GM21825 (cell line): ENCODE measurements around the gene IL24.

Experiments used
- ATAC-seq: cut with Tn5 transposase; IDR thresholded peaks from one replicate; pipeline ENCODE4 v1.9.1; 2021; ENCODE audit warnings: mild to moderate bottlenecking, moderate library complexity; ENCODE audit not compliant: unreplicated experiment

IL24 gene

DNA sequence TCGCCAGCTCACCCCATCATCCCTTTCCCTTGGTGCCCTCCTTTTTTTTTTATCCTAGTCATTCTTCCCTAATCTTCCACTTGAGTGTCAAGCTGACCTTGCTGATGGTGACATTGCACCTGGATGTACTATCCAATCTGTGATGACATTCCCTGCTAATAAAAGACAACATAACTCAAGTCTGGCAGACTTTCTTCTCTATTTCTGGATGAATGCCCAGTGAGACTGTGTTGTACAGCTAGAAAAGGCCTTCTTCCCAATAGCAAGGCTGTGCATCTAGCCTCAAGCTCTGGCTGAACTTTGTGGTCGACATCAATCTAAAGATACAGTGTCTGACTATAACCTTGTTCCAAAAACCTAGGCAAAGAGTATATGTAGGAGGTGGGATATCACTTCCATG, 6.4 kb downstream of the IL24 start:
- ATAC-seq = no peak

DNA sequence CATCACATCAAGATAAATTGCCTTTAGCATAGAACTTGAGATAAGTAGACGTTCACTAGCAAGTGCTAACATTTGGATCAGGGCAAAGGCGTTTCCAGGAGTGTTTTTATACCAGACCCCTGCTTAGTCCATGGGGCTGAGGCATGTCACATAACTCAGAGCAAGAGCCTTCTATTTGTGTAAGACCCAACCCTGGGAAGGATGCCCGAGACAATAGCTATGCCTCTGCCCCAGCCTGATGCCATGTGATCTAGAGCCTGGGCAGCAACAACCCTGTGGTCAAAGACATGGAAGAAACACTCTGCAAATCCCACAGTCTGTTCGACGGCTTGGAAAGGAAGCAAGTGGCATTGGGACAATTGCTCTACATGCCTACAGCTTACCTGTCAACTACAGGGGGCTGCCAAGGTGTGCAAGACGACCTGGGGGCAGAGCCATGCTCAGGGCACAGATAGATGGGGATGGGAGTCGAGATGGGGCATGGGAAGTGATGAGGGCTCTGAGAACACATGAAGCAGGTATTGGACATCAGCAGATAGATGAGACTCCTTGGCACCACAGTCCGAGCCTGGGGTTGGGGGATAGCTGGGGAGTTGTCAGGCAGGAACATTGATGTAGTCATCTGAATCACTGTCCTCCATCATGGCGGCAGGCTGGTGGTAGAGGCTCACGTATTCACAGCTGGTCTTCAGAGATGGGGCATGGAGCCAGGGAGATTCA, 7.3 kb downstream of the IL24 start:
- ATAC-seq = no peak

DNA sequence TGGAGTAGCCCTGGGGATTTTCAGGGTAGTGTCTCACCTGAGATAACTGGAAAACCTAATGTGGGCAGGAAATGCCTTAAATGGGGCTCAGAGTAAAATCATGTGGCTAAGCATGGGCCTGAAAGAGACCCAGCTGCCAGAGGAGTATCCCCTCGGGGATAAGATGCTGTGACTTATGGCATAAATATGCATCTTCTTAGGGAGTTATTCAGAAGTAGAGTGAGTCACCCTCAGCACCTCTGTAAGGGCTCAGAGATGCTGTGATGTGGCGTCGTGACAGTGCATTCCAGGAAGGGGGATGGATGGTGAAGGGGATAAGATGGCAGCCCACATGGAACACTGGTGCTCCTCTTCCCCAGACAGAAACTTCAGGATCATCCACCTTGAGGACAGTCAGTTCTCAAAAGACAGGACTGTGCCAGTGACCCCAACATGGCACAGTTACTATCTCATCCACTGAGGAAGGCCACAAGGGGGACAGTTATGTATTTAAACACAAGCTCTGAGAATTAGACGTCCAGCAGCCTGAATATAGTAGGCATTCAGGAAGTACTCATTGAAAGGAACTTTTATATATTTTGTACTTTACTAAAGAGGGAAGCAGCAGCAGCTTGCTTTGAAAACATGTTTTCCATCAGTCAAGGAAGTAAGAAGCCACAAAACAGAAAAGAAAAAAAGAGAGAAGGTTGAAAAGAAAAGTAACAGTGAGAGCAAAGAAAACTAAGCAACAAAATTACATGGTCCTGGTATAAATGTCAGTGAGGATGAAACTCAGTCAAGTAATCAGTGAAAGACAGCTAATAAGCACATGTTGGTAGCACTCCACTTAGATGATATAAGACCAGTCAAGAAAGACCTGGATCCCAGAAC, 8.3 kb downstream of the IL24 start:
- ATAC-seq = peak; percentile 67

DNA sequence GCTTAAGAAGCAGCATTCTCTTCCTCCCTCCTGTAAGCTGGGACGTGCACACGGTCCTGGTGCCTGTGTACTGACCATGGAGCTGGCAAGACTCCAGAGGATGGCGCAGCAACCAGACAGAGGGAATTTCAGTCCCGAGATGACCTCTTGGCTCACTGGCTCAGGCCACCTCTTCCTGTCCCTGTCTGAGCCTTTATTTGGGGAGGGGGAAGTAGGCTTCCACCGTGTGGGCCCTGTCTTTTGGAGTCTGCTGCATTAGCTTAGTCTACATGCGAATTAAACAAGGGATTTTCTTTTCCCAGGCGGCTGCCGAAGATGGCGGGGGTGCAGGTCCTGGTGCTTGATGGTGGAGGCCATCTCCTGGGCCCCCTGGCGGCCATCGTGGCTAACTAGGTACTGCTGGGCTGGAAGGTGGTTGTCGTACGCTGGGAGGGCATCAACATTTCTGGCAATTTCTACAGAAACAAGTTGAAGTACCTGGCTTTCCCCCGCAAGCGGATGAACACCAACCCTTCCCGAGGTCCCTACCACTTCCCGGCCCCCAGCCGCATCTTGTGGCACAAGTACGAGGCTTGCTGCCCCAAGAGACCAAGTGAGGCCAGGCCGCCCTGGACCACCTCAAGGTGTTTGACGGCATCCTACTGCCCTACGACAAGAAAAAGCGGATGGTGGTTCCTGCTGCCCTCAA, 10.2 kb downstream of the IL24 start:
- ATAC-seq = no peak

DNA sequence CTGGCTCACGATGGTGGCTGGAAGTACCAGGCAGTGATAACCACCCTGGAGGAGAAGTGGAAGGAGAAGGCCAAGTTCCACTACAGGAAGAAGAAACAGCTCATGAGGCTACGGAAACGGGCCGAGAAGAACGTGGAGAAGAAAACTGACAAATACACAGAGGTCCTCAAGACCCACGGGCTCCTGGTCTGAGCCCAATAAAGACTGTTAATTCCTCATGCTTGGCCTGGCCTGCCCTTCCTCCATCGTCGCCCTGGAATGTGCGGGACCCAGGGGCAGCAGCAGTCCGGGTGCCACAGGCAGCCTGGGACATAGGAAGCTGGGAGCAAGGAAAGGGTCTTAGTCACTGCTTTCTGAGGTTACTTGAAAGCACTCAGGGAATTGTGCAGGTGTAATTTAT, 10.8 kb downstream of the IL24 start:
- ATAC-seq = no peak

DNA sequence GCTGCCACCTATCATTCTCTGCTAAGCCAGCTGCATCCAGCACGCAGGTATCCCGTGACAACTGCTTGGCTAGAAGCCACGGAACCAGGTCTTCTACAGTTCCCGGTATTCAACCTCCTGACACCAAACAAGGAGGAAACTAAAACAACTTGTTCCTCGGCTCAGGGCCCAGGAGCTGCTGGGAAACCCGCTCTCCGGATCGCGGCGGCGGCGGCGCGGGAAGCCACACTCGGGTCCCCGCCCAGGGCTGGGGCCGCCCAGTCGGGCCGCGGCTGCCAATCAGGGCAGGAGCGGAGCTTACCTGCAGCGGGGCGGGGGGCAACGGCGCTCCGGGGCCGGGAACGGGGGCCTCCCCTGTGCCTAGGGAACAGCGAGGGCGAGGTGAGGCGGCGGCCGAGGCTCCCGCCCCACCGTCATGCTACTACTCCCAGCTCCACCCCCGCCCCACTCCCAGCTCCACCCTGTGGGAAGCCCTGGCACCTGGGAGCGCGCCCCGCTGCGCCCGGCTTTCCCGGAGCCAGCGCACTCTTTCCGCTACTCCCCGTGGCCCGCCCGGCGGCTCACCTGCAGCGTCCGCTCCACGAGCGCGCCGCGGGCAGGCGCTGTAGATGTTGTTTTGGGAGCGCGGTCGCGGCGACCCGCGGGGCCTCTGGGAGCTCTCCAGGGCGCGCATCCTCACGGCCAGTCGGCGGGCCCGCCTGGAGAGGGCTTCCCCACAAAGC, 12.1 kb downstream of the IL24 start:
- no peak for ATAC-seq

DNA sequence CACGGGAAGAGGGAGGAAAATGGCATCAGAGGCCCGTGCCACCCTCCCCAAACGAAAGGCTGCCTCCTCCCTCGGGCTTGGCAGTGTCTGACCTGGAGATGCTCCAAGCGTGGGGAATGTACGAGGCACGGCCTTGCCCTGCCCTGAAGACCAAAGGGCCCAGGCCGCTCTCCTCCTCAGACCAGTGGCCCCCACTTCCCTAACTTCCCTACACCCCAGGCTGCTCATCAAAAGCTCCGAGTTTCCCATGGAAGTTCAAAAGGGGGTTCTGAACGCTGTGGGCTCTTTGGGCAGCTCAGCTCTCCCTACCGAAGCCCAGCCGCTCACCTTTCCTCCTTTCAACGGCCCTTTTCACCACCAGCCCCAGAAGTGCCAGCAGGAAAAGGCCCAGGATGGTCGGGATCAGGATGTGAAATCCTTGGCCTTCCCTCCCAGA, 12.7 kb downstream of the IL24 start:
- no peak for ATAC-seq

DNA sequence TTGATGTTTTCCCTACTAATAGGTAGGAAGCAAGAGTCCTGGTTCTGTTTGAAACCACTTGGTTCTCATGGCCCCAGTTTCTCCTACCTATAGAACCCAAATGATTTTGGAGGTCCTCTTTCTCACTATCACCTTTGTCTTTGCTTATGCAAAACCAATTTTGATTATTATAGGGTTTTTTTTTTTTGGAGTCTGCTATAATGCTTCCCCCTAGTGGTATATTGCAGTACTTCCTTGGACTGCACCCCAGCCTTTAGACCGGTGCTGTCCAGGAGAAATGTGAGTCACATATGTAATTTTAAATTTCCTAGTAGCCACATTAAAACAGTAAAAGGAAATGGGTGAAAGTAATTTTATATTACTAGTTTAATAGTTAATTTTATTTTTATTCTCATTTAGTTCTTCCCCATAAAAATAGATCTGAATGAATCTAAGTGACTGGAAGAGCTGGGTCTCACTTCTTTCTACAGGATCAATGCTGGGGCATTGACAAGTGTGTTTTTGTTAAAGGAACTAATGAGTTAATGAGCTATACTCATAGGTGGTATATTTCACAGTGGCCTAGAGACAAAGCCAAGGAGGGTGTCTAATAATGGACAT, 13.9 kb downstream of the IL24 start:
- ATAC-seq = no peak

DNA sequence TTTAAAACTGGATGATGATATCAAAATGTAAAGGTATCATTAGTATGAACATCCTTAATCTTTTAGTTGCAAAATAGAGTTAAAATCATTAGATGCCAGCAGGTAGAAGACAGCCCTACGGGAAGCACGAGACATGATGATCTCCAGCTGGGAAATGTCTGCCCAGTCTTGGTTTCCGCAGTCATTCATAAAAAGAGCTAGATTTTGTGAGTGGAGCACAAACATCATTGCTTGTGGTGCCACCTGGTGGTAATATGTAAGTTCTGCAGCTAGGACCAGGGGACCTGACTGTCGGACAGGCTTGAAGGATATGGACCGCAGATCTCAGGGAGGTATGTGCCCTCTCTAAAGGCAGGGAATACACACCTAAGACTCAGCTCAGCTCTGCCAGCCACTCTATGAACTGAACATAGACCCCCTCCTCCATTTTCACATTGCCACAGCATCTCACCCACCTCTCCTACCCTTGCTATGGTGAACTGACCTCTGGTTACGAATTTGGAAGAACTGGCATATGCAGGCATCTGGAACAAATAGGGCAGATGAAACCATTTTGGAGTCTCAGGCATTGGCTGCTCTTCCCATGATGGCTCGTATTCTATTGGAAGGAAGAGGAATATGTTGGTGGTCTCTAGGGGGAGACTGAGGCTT, 15.3 kb downstream of the IL24 start:
- peak; percentile 49 for ATAC-seq

DNA sequence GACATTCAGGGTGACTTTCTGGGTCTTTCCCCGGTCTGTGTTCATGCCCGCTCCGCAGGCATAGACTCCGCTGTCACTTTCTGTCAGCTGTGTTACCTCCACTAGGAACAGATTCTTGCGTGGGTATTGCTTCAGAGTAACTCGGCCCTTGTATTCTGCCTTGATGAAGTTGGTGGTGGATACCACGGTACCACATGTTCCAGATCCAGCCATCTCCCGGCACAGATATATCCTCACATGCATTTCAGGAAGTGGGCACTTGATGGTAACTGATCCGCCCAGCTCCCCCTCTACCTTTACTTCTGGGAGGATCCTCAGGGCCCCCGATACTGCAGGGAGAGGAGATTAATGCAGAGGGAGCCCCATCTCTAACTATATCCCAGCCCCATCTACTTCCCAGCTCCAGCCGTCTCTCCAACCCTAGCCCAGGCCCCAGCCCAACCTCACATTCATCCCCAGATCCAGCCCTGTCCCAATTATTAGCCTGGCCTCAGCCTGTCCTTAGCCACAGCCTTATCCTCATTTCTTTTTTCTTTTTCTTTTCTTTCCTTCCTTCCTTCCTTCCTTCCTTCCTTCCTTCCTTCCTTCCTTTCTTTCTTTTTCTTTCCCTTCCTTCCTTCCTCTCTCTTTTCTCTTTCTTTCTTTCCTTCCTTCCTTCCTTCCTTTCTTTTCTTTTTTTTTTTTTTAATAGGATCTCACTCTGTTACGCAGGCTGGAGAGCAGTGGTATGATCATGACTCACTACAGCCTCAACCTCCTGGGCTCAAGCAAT, 16.7 kb downstream of the IL24 start:
- ATAC-seq = no peak

DNA sequence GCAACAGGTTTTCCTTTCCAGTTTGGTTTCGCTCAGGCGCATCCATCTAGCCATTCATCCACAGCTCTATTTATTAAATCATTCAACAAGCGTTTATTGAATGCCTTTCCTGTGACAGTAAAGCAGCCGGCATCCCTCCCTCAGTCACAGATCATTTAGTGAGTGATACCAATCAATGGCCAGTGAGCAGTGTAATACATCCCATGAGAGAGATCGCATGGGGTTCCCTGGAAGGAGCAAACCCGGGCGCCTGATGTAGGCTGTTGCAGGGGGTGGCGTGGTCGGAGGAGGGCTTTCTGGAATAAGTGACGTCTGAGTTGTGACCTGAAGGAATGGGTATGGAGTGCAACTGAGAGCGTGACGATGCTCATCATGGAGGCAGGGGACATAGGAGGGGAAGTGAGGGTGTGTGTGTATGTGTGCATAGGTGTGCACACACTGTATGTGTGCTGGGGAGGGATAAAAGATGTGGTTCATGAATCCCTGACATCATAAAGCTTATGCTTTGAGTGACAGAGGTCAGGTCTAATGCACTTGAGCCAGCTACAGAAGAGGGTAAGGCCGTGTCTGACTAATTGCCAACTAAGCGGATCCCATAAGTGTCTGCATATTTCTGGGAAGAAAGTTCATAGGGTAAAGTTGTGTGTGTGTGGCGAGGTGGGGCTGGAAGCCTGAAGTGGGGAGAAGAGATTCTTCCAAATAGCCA, 17.9 kb downstream of the IL24 start:
- no peak for ATAC-seq

DNA sequence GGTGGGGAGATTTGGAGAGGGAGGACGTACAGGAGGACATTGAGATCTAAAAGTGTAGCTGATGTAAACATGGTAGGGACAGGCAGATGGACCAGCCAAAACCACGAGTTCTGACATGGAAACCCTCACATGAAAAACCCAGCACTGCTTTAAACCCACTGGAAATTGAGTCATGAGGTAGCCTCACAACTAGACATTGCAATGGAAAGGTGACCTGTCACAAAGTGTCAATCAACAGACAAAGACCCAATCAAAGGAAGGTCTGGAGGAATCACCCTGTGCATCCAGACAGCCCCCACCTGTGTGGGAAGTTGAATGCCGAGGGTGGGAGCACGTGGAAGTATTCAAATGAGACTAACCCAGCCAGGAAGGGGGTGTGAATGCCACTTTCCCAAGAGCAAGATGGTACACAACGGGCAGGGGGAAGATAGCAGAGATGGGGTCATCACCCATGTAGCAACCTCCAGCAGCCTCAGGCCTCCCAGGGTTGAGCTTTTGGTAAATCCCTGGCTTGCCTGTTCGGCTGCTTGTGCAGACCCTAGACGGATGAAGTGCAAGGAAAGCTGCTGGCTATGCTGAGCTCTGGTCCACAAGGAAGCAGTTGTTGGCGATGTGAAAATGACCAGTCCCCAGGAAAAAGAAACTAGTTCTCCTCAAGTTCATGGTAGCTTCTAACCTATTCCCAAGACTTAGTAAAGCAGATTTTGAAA, 18.9 kb downstream of the IL24 start:
- ATAC-seq = no peak

DNA sequence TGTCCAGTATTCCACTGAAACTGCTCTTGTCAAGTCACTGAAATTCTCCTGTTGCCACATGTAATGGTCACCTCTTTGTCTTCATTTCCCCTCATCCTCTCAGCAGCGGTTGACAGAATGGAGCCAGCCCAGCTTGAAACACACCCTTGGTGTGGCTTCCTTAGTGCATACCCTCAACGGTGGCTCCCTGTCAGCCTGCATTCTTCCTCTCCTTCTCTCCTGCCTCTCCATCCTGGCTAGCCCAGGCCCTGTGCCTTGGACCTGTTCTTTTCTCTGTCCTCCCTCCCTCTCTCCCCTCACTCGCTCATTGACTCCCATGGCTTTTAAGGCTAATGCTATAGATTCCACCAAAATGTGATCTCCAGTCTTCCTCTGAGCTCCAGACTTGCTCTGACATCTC, 20.8 kb downstream of the IL24 start:
- no peak for ATAC-seq

DNA sequence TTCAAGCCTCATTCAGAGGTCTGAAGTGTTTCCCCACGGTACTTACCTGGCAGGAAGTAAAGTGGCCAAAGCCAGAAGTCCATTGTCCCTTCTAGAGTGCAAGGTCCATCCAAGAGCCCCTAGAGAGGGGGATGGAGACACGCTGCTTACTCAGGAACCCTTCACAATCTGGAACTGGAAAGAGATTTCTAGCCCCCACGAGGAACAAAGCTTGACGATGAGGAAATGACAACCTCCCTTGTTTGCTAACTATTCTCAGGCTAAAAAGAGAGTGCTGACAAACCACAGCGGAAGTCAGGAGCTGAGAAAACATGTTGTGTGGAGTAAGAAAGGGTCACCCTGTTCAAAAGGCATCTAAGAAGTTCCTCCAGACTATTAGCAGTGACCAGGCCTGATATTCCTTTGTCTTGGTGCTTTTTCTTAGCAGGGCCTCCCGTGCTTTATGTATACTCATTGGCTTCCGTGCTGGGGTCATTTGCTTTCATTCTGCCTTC, 24.6 kb downstream of the IL24 start, which contains the start of gene FCMR:
TSS of gene FCMR (minus strand) at position 170 of the 494 bp plus-strand sequence. CDS start at position 83, 87 bp downstream.
- no peak for ATAC-seq

DNA sequence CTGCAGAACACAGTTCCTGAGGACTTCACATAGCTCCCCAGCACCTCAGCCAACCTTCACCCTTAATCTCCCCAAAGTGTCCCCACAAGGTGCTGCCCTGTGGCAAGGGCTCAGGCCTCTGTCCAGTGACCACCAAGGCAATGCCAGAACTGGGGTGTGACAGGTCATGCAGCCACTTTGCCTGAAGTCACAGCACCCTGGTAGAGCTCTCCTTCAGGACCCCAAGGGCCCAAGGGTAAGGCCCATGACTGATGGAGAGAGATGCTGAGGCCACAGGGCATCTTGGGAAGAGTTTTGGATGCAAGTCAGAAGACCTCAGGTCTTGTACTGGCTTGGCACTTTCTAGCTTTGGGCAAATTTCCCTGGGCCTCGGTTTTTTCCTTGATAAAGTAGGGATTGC, 25.3 kb downstream of the IL24 start:
- ATAC-seq = no peak

DNA sequence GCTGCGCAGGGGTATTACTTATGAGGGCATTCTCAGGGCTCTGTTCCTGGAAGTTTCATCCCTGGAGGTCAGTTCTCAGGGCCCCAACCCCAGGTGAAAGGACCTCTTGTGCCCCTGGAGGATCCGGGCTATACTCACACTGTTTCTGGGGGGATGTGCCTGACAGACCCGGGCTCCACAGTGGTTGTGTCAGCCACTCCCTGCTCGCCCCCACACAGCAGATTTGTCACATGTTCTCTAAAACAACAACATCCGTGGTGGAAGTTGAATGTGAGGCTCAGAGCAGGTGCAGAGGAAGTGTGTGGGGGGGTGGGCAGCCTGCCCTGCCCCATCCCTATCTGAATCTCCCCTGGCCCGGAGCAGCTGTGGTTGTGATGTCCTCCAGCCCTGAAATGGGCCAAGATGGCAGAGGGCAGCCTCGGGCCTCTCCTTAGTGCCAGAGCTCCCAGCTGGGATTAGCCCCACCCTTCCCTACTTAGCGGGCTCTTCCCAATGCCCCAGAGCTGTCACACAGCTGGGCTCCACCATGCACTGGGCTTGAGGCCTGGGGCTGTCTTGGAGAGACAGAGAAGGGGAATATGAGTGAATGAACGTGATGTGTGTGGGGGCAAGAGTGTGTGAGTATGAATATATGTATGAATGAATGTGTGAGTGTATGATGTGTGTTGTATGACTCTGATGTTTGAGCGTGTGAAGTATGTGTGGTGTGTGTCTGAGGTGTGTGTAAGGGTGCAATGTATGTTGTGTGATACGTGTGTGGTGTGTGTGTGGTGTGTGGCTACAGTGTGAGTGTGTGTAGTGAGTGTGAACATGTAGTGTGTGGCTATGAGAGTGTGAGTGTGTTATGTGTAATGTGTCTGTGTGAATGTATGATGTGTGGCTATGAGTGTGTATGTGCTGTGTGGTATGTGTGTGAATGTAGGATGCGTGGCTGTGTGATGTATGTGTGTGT, 26.0 kb downstream of the IL24 start:
- ATAC-seq = peak; percentile 42
